Measurements from ENCODE around the gene WDR90.
A peak's percentile ranks its signal among the peaks of the same experiment; 100 is the strongest.

Gene WDR90

DNA sequence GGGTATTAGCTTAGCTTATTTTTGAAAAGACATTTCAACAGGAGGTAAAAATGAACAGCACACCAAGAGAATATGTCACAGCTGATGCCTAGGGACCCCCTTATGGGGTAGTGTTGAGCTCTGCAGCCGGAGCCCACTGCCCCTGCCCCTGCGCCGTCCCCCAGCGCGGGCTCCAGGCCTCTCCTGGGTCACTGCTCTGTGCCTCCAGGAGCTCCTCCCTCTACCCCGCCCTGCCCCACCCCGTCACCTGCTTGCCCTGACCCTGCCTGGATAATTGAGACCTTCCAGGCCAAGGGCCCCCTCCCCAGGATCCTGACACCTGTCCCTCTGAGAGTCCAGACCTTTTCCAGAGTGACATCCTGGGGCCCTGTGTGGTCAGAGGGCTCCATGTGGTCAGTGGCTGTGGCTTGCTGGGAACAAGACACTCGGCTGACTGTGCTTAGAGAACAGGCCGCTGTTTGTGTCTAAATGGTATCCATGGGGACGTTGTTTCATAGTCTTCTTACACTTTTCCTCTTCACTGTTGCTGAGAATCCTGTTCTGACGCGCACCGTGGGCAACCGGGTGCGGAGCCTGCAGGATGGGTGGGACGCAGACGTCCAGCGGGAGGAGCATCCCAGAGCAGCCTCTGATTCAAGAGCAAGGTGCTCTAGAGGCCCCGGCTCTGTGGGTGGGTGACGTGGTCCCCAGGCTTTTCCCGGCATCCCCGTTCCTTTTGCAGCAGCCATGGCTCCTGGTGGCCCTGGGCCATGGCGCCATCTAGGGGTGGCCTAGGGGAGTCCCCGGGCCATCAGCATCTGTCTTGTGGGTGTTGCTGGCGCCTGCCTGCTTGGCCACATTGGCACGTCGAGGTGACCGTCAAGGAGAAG is 38.4 kb upstream of the WDR90 start:
- TF ChIP-seq, protein P1, sequence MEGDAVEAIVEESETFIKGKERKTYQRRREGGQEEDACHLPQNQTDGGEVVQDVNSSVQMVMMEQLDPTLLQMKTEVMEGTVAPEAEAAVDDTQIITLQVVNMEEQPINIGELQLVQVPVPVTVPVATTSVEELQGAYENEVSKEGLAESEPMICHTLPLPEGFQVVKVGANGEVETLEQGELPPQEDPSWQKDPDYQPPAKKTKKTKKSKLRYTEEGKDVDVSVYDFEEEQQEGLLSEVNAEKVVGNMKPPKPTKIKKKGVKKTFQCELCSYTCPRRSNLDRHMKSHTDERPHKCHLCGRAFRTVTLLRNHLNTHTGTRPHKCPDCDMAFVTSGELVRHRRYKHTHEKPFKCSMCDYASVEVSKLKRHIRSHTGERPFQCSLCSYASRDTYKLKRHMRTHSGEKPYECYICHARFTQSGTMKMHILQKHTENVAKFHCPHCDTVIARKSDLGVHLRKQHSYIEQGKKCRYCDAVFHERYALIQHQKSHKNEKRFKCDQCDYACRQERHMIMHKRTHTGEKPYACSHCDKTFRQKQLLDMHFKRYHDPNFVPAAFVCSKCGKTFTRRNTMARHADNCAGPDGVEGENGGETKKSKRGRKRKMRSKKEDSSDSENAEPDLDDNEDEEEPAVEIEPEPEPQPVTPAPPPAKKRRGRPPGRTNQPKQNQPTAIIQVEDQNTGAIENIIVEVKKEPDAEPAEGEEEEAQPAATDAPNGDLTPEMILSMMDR (IDR thresholded peaks at IDR 0.05): peak; percentile 50

DNA sequence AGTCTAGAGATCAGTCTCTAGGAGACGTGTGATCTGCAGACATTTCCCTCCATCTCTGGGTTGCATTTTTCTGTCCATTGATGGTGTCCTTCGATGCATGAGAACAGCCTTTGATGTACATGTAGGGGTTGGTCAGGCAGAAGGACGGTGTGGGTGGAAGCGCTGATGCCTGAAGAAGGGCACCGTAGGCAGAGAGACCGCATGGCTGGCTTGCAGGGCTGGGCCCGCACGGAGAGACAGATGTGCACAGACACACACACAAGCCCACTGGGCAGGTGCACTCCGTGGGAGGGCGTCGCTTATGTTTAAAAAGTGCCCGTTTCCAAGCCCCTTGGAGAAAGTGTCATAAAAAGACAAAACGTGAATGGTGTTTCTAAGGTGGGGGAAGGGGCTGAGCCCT is 34.0 kb upstream of the WDR90 start:
- TF ChIP-seq, protein P1 (IDR thresholded peaks at IDR 0.05): no peak

DNA sequence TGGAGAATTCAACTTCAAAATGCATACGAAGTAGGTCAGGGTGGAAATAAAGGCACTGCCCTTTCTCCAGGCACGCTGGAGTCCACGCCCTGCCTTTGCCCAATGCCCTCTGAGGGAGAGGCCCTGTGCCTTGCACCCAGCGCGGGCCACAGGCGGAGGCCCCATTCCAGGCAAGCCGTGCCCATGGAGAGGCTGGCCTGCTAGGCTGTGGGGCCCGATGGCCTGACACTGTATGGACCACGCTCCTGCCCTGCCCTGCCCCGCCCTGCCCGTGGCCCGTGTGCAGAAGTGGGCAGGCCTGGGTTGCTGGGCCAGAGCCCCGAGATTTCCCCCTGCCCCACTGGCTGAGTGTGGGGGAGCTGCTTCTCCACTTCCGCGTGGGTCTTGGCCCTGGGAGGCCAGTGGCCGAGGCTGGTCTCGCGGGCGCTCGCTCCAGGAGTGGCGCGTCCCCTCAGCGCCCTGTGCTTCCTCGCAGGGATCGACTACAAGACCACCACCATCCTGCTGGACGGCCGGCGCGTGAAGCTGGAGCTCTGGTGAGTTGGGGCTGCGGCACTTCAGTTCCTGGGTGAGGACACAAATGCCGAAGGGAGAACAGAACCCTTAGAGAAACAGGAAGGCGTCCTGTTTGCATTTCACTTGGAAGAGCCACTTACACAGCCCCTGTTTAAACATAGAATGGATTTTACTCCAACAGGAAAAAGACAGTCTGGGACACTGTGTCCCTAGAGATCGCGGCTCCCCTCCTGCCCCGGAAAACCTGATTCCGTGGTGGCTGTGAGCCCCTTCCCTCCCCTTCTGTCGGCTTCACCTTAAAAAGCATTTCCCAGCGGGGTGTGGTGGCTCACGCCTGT is 32.2 kb upstream of the WDR90 start:
- TF ChIP-seq, protein P1 (IDR thresholded peaks at IDR 0.05): no peak

DNA sequence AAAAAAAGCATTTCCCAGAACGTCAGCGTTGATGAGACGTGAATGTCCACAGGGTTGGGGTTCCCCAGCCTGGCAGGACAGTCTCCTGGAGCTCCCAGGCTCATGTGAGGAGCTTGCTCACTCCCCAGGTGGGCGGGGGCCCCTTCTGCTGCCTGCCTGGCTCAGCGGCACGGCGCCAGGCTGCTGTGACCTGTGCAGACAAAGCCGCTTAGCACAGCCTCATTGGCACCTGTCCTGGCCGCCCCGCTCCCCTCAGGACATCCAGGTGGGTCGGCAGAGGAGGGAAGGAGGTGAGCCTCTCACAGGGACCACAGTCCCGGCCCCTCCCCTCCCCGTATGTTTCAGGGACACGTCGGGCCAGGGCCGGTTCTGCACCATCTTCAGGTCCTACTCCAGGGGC is 31.3 kb upstream of the WDR90 start:
- TF ChIP-seq, protein P1 (IDR thresholded peaks at IDR 0.05): no peak

DNA sequence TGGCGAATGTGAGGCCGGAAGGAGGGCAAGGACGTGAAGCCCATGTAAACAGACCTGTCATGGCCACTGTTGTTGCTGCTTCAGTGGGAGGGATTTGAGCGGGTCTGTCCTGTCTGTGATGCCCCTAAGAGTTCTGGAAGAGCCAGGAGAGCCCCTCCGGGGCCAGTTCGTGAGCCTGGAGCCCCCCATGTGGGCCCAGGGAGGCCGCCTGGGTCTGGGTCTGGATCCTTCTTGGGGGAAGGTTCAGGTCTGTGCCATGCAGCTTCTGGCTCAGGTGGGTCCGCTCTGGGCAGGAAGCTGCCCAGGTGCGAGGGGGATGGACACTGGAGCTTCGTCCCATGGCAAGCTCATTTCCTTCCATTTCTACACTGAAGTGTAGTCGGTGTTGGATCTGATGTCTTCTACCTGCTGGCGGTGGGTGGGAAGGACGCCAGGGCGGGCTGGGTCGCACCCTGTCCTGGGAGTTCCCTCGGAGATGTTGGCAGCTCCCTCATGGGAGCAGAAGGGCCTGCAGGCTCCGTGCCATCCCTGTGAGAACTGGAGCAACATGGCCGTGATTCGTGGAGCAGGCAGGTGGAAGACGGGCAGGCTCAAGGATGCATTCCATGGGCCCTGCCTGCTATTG is 29.6 kb upstream of the WDR90 start:
- TF ChIP-seq, protein P1 (IDR thresholded peaks at IDR 0.05): no peak

DNA sequence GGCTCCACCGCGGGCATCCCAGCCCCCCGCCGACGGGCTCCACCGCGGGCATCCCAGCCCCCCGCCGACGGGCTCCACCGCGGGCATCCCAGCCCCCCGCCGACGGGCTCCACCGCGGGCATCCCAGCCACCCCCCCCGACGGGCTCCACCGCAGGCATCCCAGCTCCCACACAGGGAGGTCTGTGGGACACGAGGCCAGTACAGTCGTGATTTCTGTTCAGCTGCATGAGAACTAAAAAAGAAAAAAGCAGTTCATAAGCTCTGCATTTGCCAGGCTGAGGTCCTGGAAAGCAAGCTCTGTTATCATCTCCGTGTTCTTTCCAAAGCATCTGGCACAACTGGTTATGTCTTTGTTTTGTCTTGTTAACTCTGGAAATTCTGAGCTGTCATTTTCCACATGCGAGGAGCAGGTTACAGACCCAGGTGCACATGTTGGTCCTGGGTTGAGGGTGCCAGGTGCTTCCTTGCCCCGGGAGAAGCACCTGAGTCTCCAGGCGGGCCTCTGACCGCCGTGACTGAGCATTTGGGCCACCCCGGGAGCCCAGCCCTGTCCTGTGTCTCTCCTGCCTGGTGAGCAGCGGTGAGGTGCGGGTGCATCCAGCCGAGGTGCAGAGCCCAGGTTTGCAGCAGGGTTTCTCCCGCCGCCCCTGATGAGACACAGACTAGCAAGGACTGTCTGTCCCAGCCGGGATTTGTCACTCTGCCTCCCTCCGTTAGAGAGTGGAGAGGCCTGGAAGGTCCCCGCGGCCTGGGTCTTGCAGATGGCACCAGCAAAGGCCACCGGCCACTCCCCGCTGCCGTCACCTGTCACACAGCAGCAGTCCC is 28.3 kb upstream of the WDR90 start:
- TF ChIP-seq, protein P1 (IDR thresholded peaks at IDR 0.05): no peak

All from LNCAP (cell line).